ENCODE results near the gene GOLGA1.
A peak's percentile ranks its signal among the peaks of the same experiment; 100 is the strongest.
"Not testable (repeated sequence)": the region's sequence is repeated elsewhere in the genome, so short reads cannot be mapped to it uniquely, and the experiment has no call there.

GOLGA1 gene

DNA sequence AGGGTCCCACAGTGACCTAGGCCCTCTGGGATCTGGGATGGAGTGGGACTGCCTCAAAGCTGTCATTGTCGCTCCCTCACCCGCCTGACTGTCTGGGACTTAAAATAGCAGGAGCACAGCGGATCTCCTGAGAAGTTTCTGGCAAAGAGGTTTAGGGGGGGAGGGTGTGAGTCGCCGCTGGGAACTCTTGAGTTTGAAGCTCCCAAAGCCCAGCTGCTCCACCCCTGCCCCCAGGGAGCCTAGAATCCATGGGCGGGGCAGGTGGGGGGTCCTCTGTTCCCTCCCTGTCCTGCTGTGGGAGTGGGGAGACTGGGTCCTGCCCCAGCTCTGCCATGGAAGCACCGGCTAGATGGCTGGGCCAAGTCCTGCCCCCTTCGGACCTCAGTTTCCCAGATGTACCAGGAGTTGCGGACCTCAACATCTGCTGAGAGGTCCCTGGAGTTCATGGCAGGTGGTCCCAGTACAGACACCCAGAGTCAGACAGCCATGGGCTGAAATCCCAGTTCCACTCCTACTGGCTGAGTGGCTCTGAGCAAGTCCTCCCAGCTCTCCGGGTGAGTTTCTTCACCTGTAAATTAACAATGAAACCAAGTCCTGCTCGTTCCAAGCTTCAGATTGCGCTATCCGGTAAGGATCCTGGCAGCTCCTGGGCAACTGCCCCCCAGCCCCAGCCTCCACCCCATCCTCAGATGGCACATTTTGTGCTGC, 88.6 kb downstream of the GOLGA1 start:
- TF ChIP-seq, protein P1, sequence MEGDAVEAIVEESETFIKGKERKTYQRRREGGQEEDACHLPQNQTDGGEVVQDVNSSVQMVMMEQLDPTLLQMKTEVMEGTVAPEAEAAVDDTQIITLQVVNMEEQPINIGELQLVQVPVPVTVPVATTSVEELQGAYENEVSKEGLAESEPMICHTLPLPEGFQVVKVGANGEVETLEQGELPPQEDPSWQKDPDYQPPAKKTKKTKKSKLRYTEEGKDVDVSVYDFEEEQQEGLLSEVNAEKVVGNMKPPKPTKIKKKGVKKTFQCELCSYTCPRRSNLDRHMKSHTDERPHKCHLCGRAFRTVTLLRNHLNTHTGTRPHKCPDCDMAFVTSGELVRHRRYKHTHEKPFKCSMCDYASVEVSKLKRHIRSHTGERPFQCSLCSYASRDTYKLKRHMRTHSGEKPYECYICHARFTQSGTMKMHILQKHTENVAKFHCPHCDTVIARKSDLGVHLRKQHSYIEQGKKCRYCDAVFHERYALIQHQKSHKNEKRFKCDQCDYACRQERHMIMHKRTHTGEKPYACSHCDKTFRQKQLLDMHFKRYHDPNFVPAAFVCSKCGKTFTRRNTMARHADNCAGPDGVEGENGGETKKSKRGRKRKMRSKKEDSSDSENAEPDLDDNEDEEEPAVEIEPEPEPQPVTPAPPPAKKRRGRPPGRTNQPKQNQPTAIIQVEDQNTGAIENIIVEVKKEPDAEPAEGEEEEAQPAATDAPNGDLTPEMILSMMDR (IDR thresholded peaks at IDR 0.05; ENCODE audit: low read depth, low read length): no peak

DNA sequence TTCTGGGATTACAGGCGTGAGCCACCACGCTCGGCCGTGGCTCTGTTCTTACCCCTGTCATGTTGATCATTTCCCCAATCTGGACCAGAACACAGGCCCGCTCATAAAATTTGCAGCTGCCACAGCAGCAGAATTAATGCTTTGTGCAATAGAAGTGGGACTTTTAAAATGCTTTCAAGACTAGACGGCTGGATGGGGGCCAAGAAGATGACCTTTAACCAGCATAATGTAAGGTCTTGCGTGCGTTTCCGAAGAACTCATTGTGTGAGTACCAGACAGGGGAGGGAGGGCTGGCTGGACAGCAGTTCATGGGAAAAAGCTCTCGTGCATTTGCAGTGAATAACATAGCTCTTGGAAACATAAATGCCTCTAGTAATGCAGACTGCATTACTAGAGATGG, 91.1 kb downstream of the GOLGA1 start:
- TF ChIP-seq, protein P1 (IDR thresholded peaks at IDR 0.05; ENCODE audit: low read depth, low read length): no peak
- no peak overlapping the region for H3K4me3 ChIP-seq (ENCODE audit: low read depth, low read length)

More for the DNA sequence above, 88.6 kb downstream of the GOLGA1 start:
- peak overlapping the region; percentile 53; the same call in 1 of the 2 replicates for H3K4me3 ChIP-seq (ENCODE audit: low read depth, low read length)

DNA sequence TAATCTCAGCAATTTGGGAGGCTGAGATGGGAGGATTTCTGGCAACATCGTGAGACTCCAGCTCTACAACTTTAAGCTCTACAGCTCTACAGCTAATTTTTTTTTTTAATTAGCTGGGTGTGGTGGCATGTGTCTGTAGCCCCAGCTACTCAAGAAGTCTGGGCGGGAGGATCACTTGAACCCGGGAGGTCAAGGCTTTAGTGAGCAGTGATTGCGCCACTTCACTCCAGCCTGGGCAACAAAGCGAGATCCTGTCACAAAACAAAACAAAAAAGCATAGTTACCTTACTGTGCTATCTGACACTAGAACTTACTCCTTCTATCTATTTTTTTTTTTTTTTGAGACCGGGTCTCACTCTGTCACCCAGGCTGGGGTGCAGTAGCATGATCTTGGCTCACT, 93.9 kb downstream of the GOLGA1 start:
- TF ChIP-seq, protein P1 (IDR thresholded peaks at IDR 0.05; ENCODE audit: low read depth, low read length): no peak
- H3K4me3 ChIP-seq (ENCODE audit: low read depth, low read length): no peak overlapping the region

GRCh38 chr9:124846467-124846866, 94.4 kb downstream of the GOLGA1 start:
- H3K4me3 ChIP-seq (ENCODE audit: low read depth, low read length): not testable (repeated sequence)

DNA sequence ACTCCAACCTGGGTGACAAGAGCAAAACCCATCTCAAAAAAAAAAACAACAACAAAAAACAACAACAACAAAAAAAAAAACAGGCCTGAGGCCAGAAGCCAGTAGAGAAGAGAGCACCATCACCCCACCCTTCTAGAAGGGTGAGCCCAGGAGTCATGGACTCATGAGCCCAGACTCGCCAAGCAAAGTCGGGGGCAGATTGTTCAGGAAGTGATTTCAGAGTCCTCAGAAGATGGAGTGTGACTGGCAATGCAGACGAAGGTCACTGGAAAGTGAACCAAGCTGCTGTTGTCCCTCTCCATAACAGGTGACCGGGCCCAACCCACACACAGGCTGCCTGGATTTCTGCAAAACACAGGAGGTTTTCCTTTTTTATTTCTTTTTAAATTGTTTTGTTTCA, 96.6 kb downstream of the GOLGA1 start:
- H3K4me3 ChIP-seq (ENCODE audit: low read depth, low read length): no peak overlapping the region
- TF ChIP-seq, protein P1 (IDR thresholded peaks at IDR 0.05; ENCODE audit: low read depth, low read length): no peak

DNA sequence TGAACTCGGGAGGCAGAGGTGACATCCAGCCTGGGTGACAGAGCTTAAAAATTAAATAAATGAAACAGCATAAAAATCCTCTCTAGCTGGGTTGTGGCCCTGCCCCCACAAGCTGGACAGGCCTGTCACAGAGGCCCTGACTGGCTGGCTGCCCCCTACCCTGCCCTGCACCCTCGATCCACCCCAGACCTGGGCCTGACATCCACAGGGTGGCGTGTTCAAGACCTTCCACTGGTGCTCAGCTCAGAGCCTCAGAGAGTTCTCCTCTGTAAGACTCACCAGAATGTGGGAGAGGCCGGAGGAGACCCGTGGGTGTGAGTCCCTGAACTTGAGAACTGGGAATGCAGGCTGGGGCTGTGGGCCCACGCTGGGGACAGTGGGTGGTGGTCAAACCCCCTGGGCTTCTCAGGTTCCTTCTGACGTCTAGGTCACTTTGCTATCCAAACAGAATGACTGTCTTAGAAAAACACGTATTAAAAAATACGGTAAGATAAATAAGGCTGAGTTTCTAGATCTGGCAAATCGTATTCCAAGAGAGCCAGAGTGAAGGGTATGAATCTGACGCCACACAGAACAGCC, 97.3 kb downstream of the GOLGA1 start:
- no peak overlapping the region for H3K4me3 ChIP-seq (ENCODE audit: low read depth, low read length)
- TF ChIP-seq, protein P1 (IDR thresholded peaks at IDR 0.05; ENCODE audit: low read depth, low read length): no peak

DNA sequence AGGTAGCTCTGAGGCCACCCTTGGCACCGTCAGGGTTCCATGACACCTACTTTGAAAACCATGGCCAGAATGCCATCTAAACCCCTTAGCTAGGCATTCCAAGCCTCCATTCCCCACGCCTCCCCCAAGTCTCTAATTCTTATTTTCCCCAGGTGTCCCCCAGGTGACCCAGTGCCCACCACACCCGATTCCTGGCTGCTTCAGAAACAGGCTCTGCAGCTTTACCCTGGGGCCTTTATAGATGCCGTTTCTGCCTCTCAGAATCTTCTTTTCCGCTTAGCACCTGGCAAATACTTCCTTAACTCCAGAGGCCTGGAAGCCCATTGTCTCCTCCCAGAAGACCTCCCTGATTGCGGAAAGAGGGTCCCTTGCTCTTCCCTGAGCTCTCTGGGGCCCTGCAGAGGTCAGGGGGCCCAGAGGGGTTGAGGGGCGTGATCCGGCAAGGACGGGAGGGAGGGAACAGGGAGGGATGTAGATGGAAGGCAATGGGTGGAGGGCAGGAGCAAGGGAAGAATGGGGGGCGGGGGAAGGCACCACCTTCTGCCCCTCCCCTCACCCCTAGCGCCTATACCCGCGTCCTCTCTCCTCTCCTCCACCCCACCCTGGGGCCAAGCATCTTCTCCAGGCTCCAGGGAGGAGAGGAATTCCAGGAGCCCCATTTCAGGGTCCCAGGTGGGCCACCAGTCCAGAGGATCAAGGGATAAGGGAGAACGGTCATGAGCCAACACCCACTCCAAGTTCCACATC, 99.6 kb downstream of the GOLGA1 start:
- H3K4me3 ChIP-seq (ENCODE audit: low read depth, low read length): no peak overlapping the region
- TF ChIP-seq, protein P1 (IDR thresholded peaks at IDR 0.05; ENCODE audit: low read depth, low read length): no peak
